Activated CD8-positive, alpha-beta T cell treated with anti-CD3 and anti-CD28 coated beads, Interleukin-2, amount 10 ng/mL, durations not matched to agents 7 days and 5 days (primary cell): ENCODE results near the gene RRP36. TPM values are rescaled to one million over a fixed set of nuclear protein-coding genes. Genes with fewer than 3 reads are reported as not detected.

ENCODE experiments used
- ATAC-seq: fragments of 150-1000 bp; cut with Tn5 transposase; one replicate; pipeline ENCODE4 v1.10.0; 2021; ENCODE audit warnings: moderate library complexity
- CTCF ChIA-PET: fragments of 350-600 bp; sonication (Branson Sonifier 250); formaldehyde crosslinking; loops from one replicate; lab custom pipeline; 2021; ENCODE audit warnings: antibody characterized with exemption; lab: Charles Lee
- POLR2A ChIA-PET: fragments of 350-600 bp; sonication (Branson Sonifier 250); formaldehyde crosslinking; loops from one replicate; lab custom pipeline; 2021; ENCODE audit warnings: antibody characterized with exemption; lab: Charles Lee
- DNase-seq: peaks from one replicate; pipeline ENCODE4 v3.0.0-alpha.2; 2020
- H3K27ac Mint-ChIP-seq: one replicate; pipeline ENCODE4 v1.8.0; 2021; ENCODE audit warnings: mild to moderate bottlenecking, mixed read lengths
- H3K27me3 Mint-ChIP-seq: one replicate; pipeline ENCODE4 v1.8.0; 2021; ENCODE audit warnings: low read depth, mixed read lengths
- H3K36me3 Mint-ChIP-seq: one replicate; pipeline ENCODE4 v1.8.0; 2021; ENCODE audit warnings: low read depth, mixed read lengths
- H3K4me1 Mint-ChIP-seq: one replicate; pipeline ENCODE4 v1.8.0; 2021; ENCODE audit warnings: low read depth, mixed read lengths
- H3K4me3 Mint-ChIP-seq: one replicate; pipeline ENCODE4 v1.8.0; 2021; ENCODE audit warnings: mild to moderate bottlenecking, mixed read lengths
- H3K9me3 Mint-ChIP-seq: one replicate; pipeline ENCODE4 v1.8.0; 2022; ENCODE audit warnings: mixed read lengths; ENCODE audit not compliant: insufficient read depth
- total RNA-seq, 2 experiments: library from RNA; stranded (reverse); gene quantifications; one replicate each; pipeline ENCODE4 v1.2.3, GENCODE V29; 2021

The RRP36 gene
- total RNA-seq, 2 experiments from 2014 or later = 84.3 to 92.8 TPM

- Mint-ChIP-seq H3K27ac (peak overlapping the region; percentile 99), H3K27me3 (no peaks in the 10 kb centered on the region), H3K36me3 (peaks cover 44% of the 10 kb centered on the region), H3K4me3 (peak overlapping the region; percentile 90), H3K4me1 (peaks cover 50% of the 10 kb centered on the region), H3K9me3 (no peaks in the 10 kb centered on the region)
- CTCF ChIA-PET = interaction anchor here (0.7 to 1.8 kb wide), 8 partner anchors 9 to 1183 kb away, joined by 3 to 9 read pairs (median 4); partner anchors contain the start of genes CNPY3, KLHDC3, PPP2R5D and RRP36
- ATAC-seq = no peak
- POLR2A ChIA-PET = interaction anchor here (0.6 to 1.7 kb wide), 16 partner anchors 10 to 967 kb away, joined by 3 to 12 read pairs (median 4); partner anchors contain the start of genes CNPY3, KLHDC3, MEA1 and PEX6
- no peak for DNase-seq
These were observed 33.0 kb downstream of the RRP36 start for GRCh38 chr6:43054206-43054943.

DNA sequence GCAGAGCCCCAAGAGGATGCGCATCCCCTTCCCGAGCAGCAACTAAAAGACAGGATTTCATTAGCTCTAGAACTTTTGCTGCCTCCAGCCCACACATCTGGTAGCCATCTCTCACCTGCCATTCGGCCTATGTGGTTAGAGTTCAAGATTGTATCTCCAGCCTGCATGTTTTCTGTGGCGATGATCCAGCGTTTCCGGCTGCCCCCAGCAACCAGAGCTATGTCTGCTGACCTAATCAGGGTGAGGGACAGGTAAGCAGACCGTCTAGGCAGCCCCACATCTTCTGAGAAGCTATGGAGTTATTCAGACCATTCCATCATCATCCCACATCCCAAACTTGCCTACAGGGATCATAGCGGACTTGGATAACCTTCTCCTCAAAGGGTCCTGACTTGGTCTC, 34.5 kb downstream of the RRP36 start:
- no peak for ATAC-seq
- peaks cover 49% of the 10 kb centered on the region for H3K4me1 Mint-ChIP-seq
- no peak overlapping the region for H3K27ac Mint-ChIP-seq
- no peak for DNase-seq
- H3K4me3 Mint-ChIP-seq = no peak overlapping the region
- H3K9me3 Mint-ChIP-seq = no peaks in the 10 kb centered on the region
- peaks cover 36% of the 10 kb centered on the region for H3K36me3 Mint-ChIP-seq
- no peaks in the 10 kb centered on the region for H3K27me3 Mint-ChIP-seq
- ChIA-PET POLR2A (interaction anchor here (1.7 kb wide), 1 partner anchor 76 kb away, joined by 9 read pairs; no protein-coding TSS in a partner anchor), CTCF (interaction anchor here (0.9 kb wide), 1 partner anchor 42 kb away, joined by 3 read pairs; no protein-coding TSS in a partner anchor)

DNA sequence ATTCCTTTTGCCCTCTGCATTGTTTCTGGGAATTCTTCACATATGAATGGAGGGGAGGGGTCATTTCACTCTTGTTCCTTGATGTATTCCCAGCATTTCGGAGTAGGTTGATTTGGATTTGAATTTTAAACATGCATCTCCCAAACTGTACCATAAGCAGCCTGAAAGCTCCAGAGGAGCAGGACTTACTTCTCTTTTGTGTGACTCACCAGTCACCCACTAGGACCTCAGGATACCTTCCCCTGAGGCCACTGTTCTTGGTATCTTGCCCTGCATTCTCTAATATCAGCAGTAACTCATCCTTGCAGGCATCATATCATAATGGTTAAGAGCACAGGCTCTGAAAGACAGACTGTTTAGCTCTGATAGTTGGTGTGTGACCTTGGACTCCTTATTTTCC, 37.1 kb downstream of the RRP36 start:
- no peaks in the 10 kb centered on the region for H3K27me3 Mint-ChIP-seq
- peak overlapping the region; percentile 95 for H3K4me3 Mint-ChIP-seq
- ChIA-PET POLR2A (interaction anchor here (0.8 to 1.3 kb wide), 3 partner anchors 74 to 85 kb away, joined by 3 to 6 read pairs (median 5); partner anchors contain the start of gene PPP2R5D), CTCF (interaction anchor here (1.4 to 1.5 kb wide), 2 partner anchors 45 to 84 kb away, joined by 4 to 8 read pairs; partner anchors contain the start of genes KLHDC3 and MEA1)
- no peaks in the 10 kb centered on the region for H3K9me3 Mint-ChIP-seq
- H3K27ac Mint-ChIP-seq = peak overlapping the region; percentile 98
- peaks cover 27% of the 10 kb centered on the region for H3K36me3 Mint-ChIP-seq
- H3K4me1 Mint-ChIP-seq = peaks cover 32% of the 10 kb centered on the region
- DNase-seq = no peak
- ATAC-seq = no peak

DNA sequence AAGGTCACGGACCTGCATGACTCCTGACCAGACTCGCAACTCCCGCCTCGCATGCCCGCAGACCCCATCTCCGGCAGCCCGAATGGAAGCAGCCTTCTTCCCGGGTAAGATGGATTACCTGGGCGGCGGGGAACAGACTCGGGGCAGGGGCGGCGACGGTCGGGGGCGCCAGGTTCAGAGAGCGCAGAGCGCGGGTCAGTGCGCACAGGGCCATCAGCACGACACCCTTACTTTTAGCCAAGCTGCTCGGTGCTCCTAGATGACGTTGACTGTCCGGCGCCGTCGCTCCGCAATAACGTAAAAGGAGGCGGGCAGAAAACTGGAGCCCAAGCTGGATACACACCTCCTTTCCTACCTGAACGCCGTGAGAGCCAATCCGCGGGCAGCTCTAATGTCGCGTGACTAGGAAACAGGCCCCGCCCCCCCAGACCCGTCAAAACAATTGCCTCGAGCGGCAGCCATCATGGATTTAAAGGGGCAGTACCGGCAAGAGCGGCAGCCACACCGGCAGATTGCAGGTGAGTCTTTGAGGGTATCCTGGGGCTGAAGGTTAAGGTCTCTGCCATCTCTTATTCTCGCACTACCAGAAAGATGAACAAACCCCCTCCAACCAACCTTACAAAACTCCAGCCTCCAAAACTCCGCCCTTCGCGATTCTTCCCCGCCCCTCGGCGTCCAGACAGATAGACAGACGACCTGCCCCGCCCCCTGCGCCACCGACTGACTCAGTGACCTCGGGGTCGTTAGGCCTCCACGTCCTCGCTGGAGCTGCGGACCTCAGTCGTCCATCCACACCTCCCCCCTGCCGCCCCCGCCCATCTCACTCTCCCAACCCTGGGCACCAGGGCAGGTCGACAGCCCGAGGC, 38.0 kb downstream of the RRP36 start, which contains the start of the genes KLC4 and MRPL2:
KLC4 (plus strand) TSS at position 464 of the 866 bp plus-strand sequence. CDS start 1,705 bp downstream, outside the sequence.
MRPL2 (minus strand) TSS at position 267 of the 866 bp plus-strand sequence; CDS start at position 214, 53 bp downstream.
- DNase-seq (peak; percentile 99), ATAC-seq (peak; percentile 95)
- Mint-ChIP-seq H3K9me3 (no peaks in the 10 kb centered on the region), H3K36me3 (peaks cover 21% of the 10 kb centered on the region), H3K4me3 (peak within 1 kb of the TSS; percentile 95), H3K27ac (peak within 1 kb of the TSS; percentile 98), H3K4me1 (peaks cover 25% of the 10 kb centered on the region), H3K27me3 (no peaks in the 10 kb centered on the region)
- ChIA-PET POLR2A (interaction anchor here (0.7 to 1.4 kb wide), 7 partner anchors 10 to 418 kb away, joined by 3 to 6 read pairs (median 3); partner anchors contain the start of genes KLHDC3, MEA1, PPP2R5D and TJAP1), CTCF (interaction anchor here (0.7 to 1.5 kb wide), 5 partner anchors 10 to 339 kb away, joined by 3 to 8 read pairs (median 4); partner anchors contain the start of genes KLHDC3 and MEA1)

GRCh38 chr6:43060034-43060754, 38.8 kb downstream of the RRP36 start:
- no peak for ATAC-seq
- ChIA-PET CTCF (interaction anchor here (0.6 to 1.5 kb wide), 6 partner anchors 9 to 132 kb away, joined by 3 to 8 read pairs (median 3); no protein-coding TSS in a partner anchor), POLR2A (interaction anchor here (1.4 kb wide), 1 partner anchor 164 kb away, joined by 3 read pairs; no protein-coding TSS in a partner anchor)
- Mint-ChIP-seq H3K9me3 (no peaks in the 10 kb centered on the region), H3K27me3 (no peaks in the 10 kb centered on the region), H3K36me3 (peaks cover 21% of the 10 kb centered on the region), H3K4me1 (peaks cover 24% of the 10 kb centered on the region), H3K27ac (peak overlapping the region; percentile 98), H3K4me3 (peak overlapping the region; percentile 95)
- DNase-seq = no peak

- ChIA-PET POLR2A (no interaction called here), CTCF (interaction anchor here (0.6 to 1.5 kb wide), 4 partner anchors 8 to 126 kb away, joined by 3 to 8 read pairs (median 3); no protein-coding TSS in a partner anchor)
- Mint-ChIP-seq H3K27ac (peak overlapping the region; percentile 98), H3K4me1 (peaks cover 24% of the 10 kb centered on the region), H3K4me3 (peak overlapping the region; percentile 95), H3K36me3 (peaks cover 14% of the 10 kb centered on the region), H3K9me3 (no peaks in the 10 kb centered on the region), H3K27me3 (no peaks in the 10 kb centered on the region)
- DNase-seq (no peak), ATAC-seq (no peak)
These were observed 39.6 kb downstream of the RRP36 start for GRCh38 chr6:43060755-43061633.

GRCh38 chr6:43061861-43062260, 40.4 kb downstream of the RRP36 start:
- Mint-ChIP-seq H3K27ac (no peak overlapping the region), H3K4me1 (peaks cover 24% of the 10 kb centered on the region), H3K4me3 (no peak overlapping the region), H3K9me3 (no peaks in the 10 kb centered on the region), H3K36me3 (peaks cover 10% of the 10 kb centered on the region), H3K27me3 (no peaks in the 10 kb centered on the region)
- DNase-seq (no peak), ATAC-seq (no peak)
- CTCF ChIA-PET = interaction anchor here (1.5 kb wide), 1 partner anchor 82 kb away, joined by 8 read pairs; no protein-coding TSS in a partner anchor
- POLR2A ChIA-PET = no interaction called here

- Mint-ChIP-seq H3K4me1 (peaks cover 20% of the 10 kb centered on the region), H3K4me3 (no peak overlapping the region), H3K9me3 (no peaks in the 10 kb centered on the region), H3K27me3 (no peaks in the 10 kb centered on the region), H3K27ac (no peak overlapping the region), H3K36me3 (peaks cover 7% of the 10 kb centered on the region)
- no peak for DNase-seq
- CTCF ChIA-PET = interaction anchor here (1.1 to 2.4 kb wide), 2 partner anchors 9 to 81 kb away, joined by 3 to 13 read pairs; no protein-coding TSS in a partner anchor
- POLR2A ChIA-PET = no interaction called here
- no peak for ATAC-seq
These were observed 41.4 kb downstream of the RRP36 start for GRCh38 chr6:43062818-43063217.

- H3K4me1 Mint-ChIP-seq = peaks cover 3% of the 10 kb centered on the region
- H3K27me3 Mint-ChIP-seq = peaks cover 3% of the 10 kb centered on the region
- no peak overlapping the region for H3K4me3 Mint-ChIP-seq
- H3K36me3 Mint-ChIP-seq = no peaks in the 10 kb centered on the region
- DNase-seq (peak; percentile 43), ATAC-seq (peak; percentile 78)
- ChIA-PET CTCF (interaction anchor here (1.0 to 3.4 kb wide), 3 partner anchors 10 to 73 kb away, joined by 3 to 25 read pairs (median 3); partner anchors contain the start of gene KLC4), POLR2A (no interaction called here)
- H3K27ac Mint-ChIP-seq = no peak overlapping the region
- no peaks in the 10 kb centered on the region for H3K9me3 Mint-ChIP-seq
These were observed 48.7 kb downstream of the RRP36 start for GRCh38 chr6:43070028-43070632.
